T-helper 1 cell treated with Interleukin-12 subunit alpha and Interleukin-12 subunit beta and Interleukin-4 antibody, amounts not matched to agents 30 ng/mL and 1 ng/mL, for 36 hours (primary cell): ENCODE measurements around the gene HPSE2. TPM values are rescaled to one million over a fixed set of nuclear protein-coding genes. Genes with fewer than 3 reads are reported as not detected.
"Not testable (repeated sequence)": the region's sequence is repeated elsewhere in the genome, so short reads cannot be mapped to it uniquely, and the experiment has no call there.

Source experiments
- intact Hi-C: fragments of 100-400 bp; cut with micrococcal nuclease; formaldehyde crosslinking; loops from one replicate; pipeline ENCODE4 v1.15.1; 2024
- total RNA-seq: library from RNA; stranded (reverse); gene quantifications from 2 replicates; pipeline ENCODE4 v1.2.3, GENCODE V29; 2022

The HPSE2 gene
- total RNA-seq, 1 donor from 2014 or later, result not detected

- intact Hi-C loops, result no loop called here
Observed at GRCh38 chr10:99008054-99008453, 227.6 kb downstream of the HPSE2 start.

DNA sequence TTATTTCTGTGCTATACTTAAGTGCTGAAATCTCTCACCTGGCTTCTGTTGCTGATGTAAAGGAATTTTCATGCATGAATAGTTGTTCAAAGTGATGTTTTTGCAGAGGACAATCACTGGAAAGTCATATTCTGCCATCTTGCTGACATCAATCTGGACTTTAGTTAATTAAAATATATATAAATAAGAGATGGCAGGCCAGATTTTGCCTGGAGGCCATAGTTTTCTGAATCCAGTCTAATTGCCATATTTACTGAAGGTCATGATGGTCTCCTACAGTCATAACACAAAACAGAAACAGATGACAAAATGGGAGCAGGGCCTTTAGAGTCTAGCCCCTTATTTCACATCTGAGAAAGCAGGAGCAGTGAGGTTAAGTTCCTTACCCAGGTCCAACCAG, 228.2 kb downstream of the HPSE2 start:
- intact Hi-C loops, result no loop called here

- intact Hi-C loops, result no loop called here
Observed at GRCh38 chr10:99005254-99005653, 230.4 kb downstream of the HPSE2 start.

GRCh38 chr10:99004738-99005137, 230.9 kb downstream of the HPSE2 start:
- intact Hi-C loops, result no loop called here

- intact Hi-C loops, result no loop called here
Observed at GRCh38 chr10:99002392-99002791, 233.3 kb downstream of the HPSE2 start.

DNA sequence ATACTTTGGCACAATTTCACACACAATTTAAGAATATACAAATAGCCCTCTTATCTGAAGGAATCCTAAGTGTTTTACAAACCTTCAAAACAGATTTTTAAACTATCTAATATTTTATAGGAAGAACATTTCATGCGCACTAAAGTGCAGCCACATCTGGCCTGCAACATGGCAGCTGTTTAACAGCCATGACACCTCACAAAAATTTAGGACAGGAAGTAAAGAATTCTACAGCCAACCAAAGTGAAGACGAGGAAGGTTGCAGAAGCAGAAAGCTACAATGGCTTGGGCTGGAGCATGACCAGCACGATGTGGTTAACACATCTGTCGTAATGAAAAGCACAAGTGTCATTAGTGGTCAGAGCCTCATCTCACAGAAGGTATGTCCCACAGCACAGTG, 238.1 kb downstream of the HPSE2 start:
- intact Hi-C loops, result no loop called here

DNA sequence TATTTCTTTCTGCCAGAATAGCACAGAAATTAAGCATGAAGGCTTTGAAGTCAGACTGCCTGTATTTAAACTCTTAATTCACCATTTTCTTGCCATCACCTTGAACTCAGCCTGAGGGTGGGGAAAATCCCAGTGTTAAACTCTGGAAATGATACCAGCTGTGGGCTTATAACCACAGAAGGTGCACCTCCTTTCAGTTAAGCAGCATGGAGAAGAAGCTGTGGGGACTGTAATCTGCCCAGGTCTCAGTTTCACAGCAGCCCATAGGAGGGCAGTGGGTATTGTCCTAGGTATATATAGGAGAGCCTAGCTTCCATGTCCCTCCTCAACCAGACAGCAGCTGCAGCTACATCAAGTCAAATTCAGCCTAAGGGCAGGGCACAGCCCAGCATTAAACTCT, 241.6 kb downstream of the HPSE2 start:
- intact Hi-C loops, result no loop called here

- intact Hi-C loops, result not testable (repeated sequence)
Observed at GRCh38 chr10:98983751-98984150, 251.9 kb downstream of the HPSE2 start.

DNA sequence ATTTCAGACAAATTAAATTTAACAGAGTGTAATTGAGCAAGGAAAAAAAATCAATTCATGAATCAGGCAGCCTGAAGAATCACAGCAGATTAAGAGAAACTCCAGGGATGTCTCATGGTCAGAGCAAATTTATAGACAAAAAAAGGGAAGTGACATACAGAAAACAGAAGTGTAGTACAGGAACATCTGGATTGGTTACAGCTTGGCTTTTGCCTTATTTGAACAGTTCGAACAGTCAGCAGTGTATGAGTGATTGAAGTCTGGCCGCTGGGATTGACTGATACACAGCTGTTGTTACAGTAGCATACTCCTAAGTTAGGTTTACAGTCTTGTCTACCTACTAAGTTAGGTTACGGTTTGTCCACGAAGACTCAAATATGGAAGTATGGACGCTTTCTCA, 255.3 kb downstream of the HPSE2 start:
- intact Hi-C loops, result no loop called here

DNA sequence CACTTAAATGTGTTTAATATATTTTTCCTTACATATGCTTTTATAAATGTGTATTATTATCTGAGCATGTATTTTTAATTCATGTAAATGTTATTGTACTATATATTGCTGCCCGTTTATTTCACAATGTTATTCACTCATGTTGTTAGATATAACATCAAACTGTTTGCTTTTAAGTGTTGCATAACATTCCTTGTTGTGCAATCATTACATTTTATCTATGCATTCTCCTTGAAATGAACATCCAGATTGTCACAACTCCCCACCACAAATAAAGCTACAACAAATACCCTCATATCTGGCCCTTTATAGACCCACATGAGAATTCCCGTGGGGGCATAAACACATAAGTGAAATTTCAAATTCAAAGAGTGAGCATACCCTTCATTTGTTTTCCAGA, 264.2 kb downstream of the HPSE2 start:
- intact Hi-C loops, result no loop called here

DNA sequence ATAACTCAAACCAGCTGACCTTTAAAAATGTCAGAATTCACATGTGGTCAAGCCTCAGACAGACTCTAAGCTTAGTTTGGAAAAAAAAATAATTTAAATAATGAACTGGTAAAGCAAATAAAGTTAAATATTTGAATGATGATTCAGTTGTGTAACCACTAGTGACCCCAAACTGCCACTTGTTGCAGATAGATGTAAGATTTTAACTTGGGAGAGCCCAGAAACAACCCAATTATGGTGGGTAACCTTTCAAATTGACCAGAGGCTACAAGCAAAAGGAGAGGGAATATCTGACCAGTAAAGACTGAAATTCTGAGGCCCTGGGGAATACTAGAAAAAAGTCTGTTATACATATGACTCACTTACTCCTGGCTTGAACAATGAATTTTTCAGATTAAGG, 268.1 kb downstream of the HPSE2 start:
- intact Hi-C loops, result no loop called here

DNA sequence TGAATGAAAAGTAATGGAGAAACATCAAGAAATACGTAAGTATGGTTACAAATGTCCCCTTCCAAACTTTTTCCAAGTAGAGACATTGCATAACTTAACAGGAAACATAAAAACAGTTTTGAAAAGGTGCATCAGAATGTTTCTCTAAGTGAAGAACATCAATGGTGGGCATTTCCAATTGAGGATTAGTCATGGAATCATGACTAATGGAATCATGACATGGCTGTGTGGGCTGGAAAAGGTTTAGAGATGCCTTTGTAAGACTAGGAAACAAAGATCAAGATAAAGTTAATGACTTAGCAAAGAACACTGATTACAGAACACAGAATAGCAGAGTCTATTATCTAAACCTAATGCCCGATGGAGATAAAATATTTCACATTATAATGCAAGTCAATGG, 272.0 kb downstream of the HPSE2 start:
- intact Hi-C loops, result no loop called here

DNA sequence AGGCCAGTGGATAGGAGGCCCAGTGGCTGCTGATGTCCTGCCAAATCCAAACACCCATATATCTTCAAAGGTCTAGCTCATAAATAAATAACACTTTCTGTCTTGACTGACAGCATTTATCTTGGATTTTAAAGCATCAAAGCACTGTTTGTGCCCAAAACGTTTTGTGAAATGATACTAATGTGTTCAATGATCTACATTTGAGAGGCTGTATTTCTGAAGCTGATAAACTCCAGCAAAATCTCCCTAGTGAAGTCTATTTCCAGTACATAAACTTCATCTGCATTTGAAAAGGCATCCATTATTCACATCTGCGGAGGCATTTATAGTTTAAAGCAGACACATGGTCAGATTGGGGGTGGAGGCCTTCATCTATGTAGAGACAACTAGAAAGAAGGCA, 276.3 kb downstream of the HPSE2 start:
- intact Hi-C loops, result no loop called here

DNA sequence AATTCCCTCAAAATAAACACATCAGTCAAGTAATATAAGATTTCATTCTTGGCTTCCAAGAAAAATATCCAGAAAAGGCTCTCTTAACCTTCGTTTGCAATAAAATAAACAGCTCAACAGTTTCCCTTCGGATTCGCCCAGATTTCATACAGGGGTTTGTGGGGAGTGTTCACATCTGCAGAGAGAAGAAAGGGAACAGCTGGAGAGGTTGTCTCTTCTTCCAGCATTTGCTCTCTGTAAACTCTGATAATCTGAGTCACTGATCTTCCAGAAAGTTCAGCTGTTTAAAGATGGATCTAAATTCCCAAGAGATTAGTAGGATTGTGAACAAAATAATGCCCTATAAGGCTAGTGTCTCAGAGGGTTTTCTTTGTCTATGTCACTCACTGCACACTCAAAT, 277.9 kb downstream of the HPSE2 start:
- intact Hi-C loops, result no loop called here

GRCh38 chr10:98956576-98957260, 278.9 kb downstream of the HPSE2 start:
- intact Hi-C loops, result no loop called here

DNA sequence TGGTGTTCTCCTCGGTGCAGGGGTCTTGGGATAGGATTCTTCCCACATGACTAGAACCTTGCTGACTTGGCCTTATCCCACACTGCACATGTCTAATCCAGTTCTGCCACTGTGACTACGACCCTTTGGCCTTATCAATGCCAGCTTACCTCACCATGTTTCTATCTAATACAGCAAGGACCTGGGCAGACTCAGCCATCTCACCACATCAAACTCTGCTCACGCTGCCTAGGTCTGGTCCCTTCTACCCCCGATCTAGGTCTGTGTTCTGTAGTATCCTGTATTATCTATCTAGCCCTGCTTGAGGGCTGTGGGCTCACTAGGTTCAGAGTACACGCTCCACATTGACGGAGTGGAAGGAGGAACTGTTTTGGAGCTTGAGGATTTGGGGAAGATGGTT, 282.4 kb downstream of the HPSE2 start:
- intact Hi-C loops, result no loop called here

- intact Hi-C loops, result no loop called here
Observed at GRCh38 chr10:98951269-98952000, 284.2 kb downstream of the HPSE2 start.

GRCh38 chr10:98950106-98950505, 285.5 kb downstream of the HPSE2 start:
- intact Hi-C loops, result no loop called here

DNA sequence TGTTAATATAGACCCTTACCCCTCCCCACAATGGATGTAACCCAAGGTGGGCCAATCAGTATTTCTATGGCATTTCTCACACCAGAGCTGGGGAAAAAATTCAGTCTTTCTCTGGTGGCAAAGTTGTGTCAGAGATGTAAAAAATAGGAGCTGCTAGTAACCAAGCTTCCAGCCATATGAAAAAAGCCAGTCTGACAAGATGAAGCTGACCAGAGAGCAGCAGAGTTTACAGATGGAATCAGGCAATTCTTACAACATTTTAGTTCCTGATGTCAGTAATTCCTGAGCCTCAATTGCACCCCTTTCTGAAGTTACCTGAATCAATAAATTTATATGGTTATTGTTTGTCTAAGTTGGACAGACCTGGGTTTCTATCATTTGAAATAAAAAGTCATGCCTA, 286.3 kb downstream of the HPSE2 start:
- intact Hi-C loops, result no loop called here

DNA sequence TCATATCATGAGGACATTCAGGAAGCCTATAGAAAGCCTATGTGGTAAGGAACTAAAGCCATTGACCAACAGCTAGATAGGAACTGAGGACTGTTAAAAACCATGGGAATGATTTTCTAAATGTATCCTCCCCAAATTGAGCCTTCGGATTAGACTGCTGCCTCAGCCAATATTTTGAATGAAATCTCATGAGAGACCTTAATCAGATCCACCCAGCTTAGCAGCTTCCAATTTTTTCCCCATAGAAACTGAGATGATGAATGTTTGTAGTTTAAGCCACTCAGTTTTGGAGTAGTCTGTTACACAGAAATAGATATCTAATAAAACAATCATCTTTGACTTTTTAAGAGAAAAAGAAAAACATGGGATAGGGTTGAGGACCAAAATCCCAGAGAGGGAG, 292.0 kb downstream of the HPSE2 start:
- intact Hi-C loops, result no loop called here

DNA sequence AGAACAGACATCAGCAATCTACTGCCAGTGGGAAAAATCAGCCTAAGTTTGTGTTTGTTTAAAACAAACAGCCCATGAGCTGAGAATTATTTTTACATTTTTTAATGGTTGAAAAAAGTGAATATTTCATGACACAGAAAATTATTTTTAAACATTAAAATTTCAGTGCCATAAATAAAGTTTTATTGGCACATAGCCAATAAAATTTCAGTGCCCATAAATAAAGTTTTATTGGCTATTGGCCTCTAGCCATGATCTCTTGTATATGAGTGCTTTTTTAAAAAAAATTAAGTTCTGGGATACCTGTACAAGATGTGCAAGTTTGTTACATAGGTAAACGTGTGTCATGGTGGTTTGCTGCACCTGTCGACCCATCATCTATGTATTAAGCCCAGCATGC, 305.9 kb downstream of the HPSE2 start:
- intact Hi-C loops, result no loop called here

- intact Hi-C loops, result no loop called here
Observed at GRCh38 chr10:98925651-98926050, 310.0 kb downstream of the HPSE2 start.

GRCh38 chr10:98924526-98924925, 311.1 kb downstream of the HPSE2 start:
- intact Hi-C loops, result no loop called here
